Smooth muscle cell of the brain vasculature (primary cell): Measurements from ENCODE around the gene SEC14L5.

ENCODE experiments used
- DNase-seq: peaks from one replicate; pipeline ENCODE4 v3.0.0-alpha.2; 2012; ENCODE audit warnings: low read depth, low spot score

The SEC14L5 gene

GRCh38 chr16:4984174-4984990, 26.3 kb downstream of the SEC14L5 start:
- DNase-seq: no peak

- DNase-seq: no peak
These were observed 29.1 kb downstream of the SEC14L5 start for GRCh38 chr16:4987250-4987579.

GRCh38 chr16:4987580-4988374, 29.6 kb downstream of the SEC14L5 start:
- DNase-seq: no peak

GRCh38 chr16:4988647-4989046, 30.5 kb downstream of the SEC14L5 start:
- DNase-seq: no peak

GRCh38 chr16:4989391-4990006, 31.4 kb downstream of the SEC14L5 start:
- DNase-seq: no peak

- DNase-seq: no peak
These were observed 32.3 kb downstream of the SEC14L5 start for GRCh38 chr16:4990415-4990814.

- DNase-seq: no peak
These were observed 33.6 kb downstream of the SEC14L5 start for GRCh38 chr16:4991754-4992153.

GRCh38 chr16:4994719-4995434, 36.7 kb downstream of the SEC14L5 start:
- no peak for DNase-seq

GRCh38 chr16:5000573-5001001, 42.5 kb downstream of the SEC14L5 start:
- DNase-seq: no peak

- DNase-seq: no peak
These were observed 43.4 kb downstream of the SEC14L5 start for GRCh38 chr16:5001571-5001970.

- no peak for DNase-seq
These were observed 43.9 kb downstream of the SEC14L5 start for GRCh38 chr16:5001986-5002385.

GRCh38 chr16:5002699-5003143, 44.6 kb downstream of the SEC14L5 start:
- DNase-seq: no peak

- DNase-seq: no peak
These were observed 45.1 kb downstream of the SEC14L5 start for GRCh38 chr16:5003211-5003610.

GRCh38 chr16:5003828-5004227, 45.7 kb downstream of the SEC14L5 start:
- no peak for DNase-seq

- DNase-seq: no peak
These were observed 46.2 kb downstream of the SEC14L5 start for GRCh38 chr16:5004311-5004710.

GRCh38 chr16:5005916-5006315, 47.8 kb downstream of the SEC14L5 start:
- no peak for DNase-seq

GRCh38 chr16:5006348-5007193, 48.4 kb downstream of the SEC14L5 start:
- no peak for DNase-seq

- DNase-seq: no peak
These were observed 49.1 kb downstream of the SEC14L5 start for GRCh38 chr16:5007256-5007655.

GRCh38 chr16:5008311-5008731, 50.2 kb downstream of the SEC14L5 start:
- no peak for DNase-seq

GRCh38 chr16:5010576-5011329, 52.6 kb downstream of the SEC14L5 start:
- no peak for DNase-seq
